A673 (cell line): ENCODE data around the gene PRAME. TPM values are rescaled to one million over a fixed set of nuclear protein-coding genes. Genes with fewer than 3 reads are reported as not detected.
"Not testable (repeated sequence)": the region's sequence is repeated elsewhere in the genome, so short reads cannot be mapped to it uniquely, and the experiment has no call there.

Experiments
- BruUV-seq: library from RNA; stranded (reverse); fragments of 400-500 nt; replicated peaks from 2 replicates; lab custom pipeline; 2021; lab: Mats Ljungman, UMichigan
- CTCF ChIA-PET: fragments of 300-600 bp; sonication (Branson Sonifier 250); formaldehyde crosslinking; loops from one replicate; lab custom pipeline; 2022; ENCODE audit warnings: antibody characterized with exemption; lab: Charles Lee
- POLR2A ChIA-PET: fragments of 300-600 bp; sonication (Branson Sonifier 250); formaldehyde crosslinking; loops from one replicate; lab custom pipeline; 2022; ENCODE audit warnings: antibody characterized with exemption; ENCODE audit not compliant: low non-redundant PET; lab: Charles Lee
- DNase-seq: peaks from one replicate; pipeline ENCODE4 v3.0.0-alpha.2; 2015; ENCODE audit warnings: low spot score
- H3K27ac ChIP-seq: fragments of 200-600 bp; sonication (generic); 2 replicates; pipeline ENCODE4 v1.5.1; 2016; ENCODE audit warnings: mixed run types, low read depth, mild to moderate bottlenecking, mixed read lengths, antibody characterized with exemption, low read length; ENCODE audit not compliant: poor library complexity, severe bottlenecking
- H3K27me3 ChIP-seq: fragments of 200-600 bp; sonication (generic); replicated peaks from 2 replicates; pipeline ENCODE4 v1.6.1; 2017; ENCODE audit warnings: mixed run types, low read depth, mild to moderate bottlenecking, mixed read lengths, antibody characterized with exemption, low read length; ENCODE audit not compliant: insufficient read depth, poor library complexity
- H3K36me3 ChIP-seq: fragments of 200-600 bp; sonication (generic); 2 replicates; pipeline ENCODE4 v1.6.1; 2016; ENCODE audit warnings: mixed run types, mild to moderate bottlenecking, mixed read lengths, antibody characterized with exemption, low read length; ENCODE audit not compliant: insufficient read depth, poor library complexity, severe bottlenecking
- H3K4me1 ChIP-seq: fragments of 200-600 bp; sonication (generic); 2 replicates; pipeline ENCODE4 v1.6.1; 2017; ENCODE audit warnings: mixed run types, mild to moderate bottlenecking, mixed read lengths, antibody characterized with exemption, low read length; ENCODE audit not compliant: insufficient read depth, poor library complexity, severe bottlenecking
- H3K4me3 ChIP-seq: fragments of 200-600 bp; sonication (generic); 2 replicates; pipeline ENCODE4 v1.5.1; 2016; ENCODE audit warnings: low read depth, mixed run types, mild to moderate bottlenecking, mixed read lengths, low read length; ENCODE audit not compliant: poor library complexity, severe bottlenecking
- H3K9me3 ChIP-seq: fragments of 200-600 bp; sonication (generic); 2 replicates; pipeline ENCODE4 v1.6.1; 2016; ENCODE audit warnings: mixed run types, low read depth, mild to moderate bottlenecking, mixed read lengths, antibody characterized with exemption, low read length; ENCODE audit not compliant: poor library complexity, severe bottlenecking
- EZH2 ChIP-seq: fragments of 200-600 bp; sonication (generic); IDR thresholded peaks from 2 replicates; pipeline ENCODE4 v1.6.1; 2017; ENCODE audit warnings: borderline replicate concordance, low read depth, mild to moderate bottlenecking, mixed read lengths, antibody characterized with exemption, low read length; ENCODE audit not compliant: poor library complexity, severe bottlenecking
- intact Hi-C: fragments of 100-400 bp; cut with micrococcal nuclease; formaldehyde crosslinking; loops from one replicate; pipeline ENCODE4 v1.10.0; 2022; ENCODE audit not compliant: unreplicated experiment
- total RNA-seq: library from RNA; stranded (reverse); gene quantifications from 2 replicates; pipeline ENCODE4 v1.2.3, GENCODE V29; 2021
- TF ChIP-seq, protein P1 (sequence below): fragments of 300-800, 200-600 bp; sonication (generic); conservative IDR thresholded peaks from 2 replicates; pipeline ENCODE4 v1.5.1; 2017; ENCODE audit warnings: low read depth, mild to moderate bottlenecking, antibody characterized with exemption, low read length, moderate library complexity, mixed read lengths

PRAME gene
- total RNA-seq, 1 experiment from 2014 or later = 14.1 TPM

GRCh38 chr22:22584722-22585121 is 25.7 kb upstream of the PRAME start:
- Histone ChIP-seq H3K27me3 (peaks cover 7% of the 10 kb centered on the region), H3K36me3 (no peaks in the 10 kb centered on the region), H3K4me3 (no peak overlapping the region), H3K27ac (no peak overlapping the region), H3K9me3 (no peaks in the 10 kb centered on the region), H3K4me1 (no peaks in the 10 kb centered on the region)
- no TSS peak for BruUV-seq
- POLR2A ChIA-PET = no interaction called here
- CTCF ChIA-PET = interaction anchor here (3.8 kb wide), 1 partner anchor 8 kb away, joined by 28 read pairs; no protein-coding TSS in a partner anchor
- DNase-seq = no peak
- TF ChIP-seq EZH2 = no peak
- TF ChIP-seq, protein P1, sequence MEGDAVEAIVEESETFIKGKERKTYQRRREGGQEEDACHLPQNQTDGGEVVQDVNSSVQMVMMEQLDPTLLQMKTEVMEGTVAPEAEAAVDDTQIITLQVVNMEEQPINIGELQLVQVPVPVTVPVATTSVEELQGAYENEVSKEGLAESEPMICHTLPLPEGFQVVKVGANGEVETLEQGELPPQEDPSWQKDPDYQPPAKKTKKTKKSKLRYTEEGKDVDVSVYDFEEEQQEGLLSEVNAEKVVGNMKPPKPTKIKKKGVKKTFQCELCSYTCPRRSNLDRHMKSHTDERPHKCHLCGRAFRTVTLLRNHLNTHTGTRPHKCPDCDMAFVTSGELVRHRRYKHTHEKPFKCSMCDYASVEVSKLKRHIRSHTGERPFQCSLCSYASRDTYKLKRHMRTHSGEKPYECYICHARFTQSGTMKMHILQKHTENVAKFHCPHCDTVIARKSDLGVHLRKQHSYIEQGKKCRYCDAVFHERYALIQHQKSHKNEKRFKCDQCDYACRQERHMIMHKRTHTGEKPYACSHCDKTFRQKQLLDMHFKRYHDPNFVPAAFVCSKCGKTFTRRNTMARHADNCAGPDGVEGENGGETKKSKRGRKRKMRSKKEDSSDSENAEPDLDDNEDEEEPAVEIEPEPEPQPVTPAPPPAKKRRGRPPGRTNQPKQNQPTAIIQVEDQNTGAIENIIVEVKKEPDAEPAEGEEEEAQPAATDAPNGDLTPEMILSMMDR = no peak
- intact Hi-C loops = loop anchor here (10.0 kb wide), 2 partner anchors 100 to 370 kb away; no protein-coding TSS in a partner anchor

GRCh38 chr22:22583030-22583429 is 24.0 kb upstream of the PRAME start:
- ChIA-PET POLR2A (no interaction called here), CTCF (no interaction called here)
- DNase-seq = no peak
- Histone ChIP-seq H3K9me3 (no peaks in the 10 kb centered on the region), H3K27ac (no peak overlapping the region), H3K27me3 (peaks cover 7% of the 10 kb centered on the region), H3K4me3 (no peak overlapping the region), H3K4me1 (peaks cover 3% of the 10 kb centered on the region), H3K36me3 (no peaks in the 10 kb centered on the region)
- BruUV-seq = no TSS peak
- intact Hi-C loops = loop anchor here (10.0 kb wide), 2 partner anchors 102 to 372 kb away; no protein-coding TSS in a partner anchor
- no peak for TF ChIP-seq EZH2
- TF ChIP-seq, protein P1 = no peak

DNA sequence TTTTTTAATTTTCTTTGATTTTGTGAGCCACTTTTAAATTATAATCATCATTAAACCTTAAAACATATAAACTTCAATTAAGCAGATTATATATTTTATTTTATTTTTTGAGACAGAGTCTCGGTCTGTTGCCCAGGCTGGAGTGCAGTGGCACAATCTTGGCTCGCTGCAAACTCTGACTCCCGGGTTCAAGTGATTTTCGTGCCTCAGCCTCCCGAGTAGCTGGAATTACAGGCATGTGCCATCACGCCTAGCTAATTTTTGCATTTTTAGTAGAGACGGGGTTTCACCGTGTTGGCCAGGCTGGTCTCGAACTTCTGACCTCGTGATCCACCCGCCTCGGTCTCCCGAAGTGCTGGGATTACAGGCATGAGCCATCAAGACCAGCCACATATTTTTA is 22.5 kb upstream of the PRAME start:
- H3K27ac ChIP-seq, H3K4me3 ChIP-seq, H3K9me3 ChIP-seq, DNase-seq, BruUV-seq, CTCF ChIA-PET, POLR2A ChIA-PET, H3K4me1 ChIP-seq, H3K36me3 ChIP-seq, H3K27me3 ChIP-seq: not testable (repeated sequence)
- intact Hi-C loops = loop anchor here (10.0 kb wide), 2 partner anchors 103 to 373 kb away; no protein-coding TSS in a partner anchor
